ENCODE results near the gene TH. TPM values are rescaled to one million over a fixed set of nuclear protein-coding genes. Genes with fewer than 3 reads are reported as not detected.

The TH gene
- total RNA-seq, 2 donors from 2014 or later, result not detected

- Mint-ChIP-seq H3K4me1 (peaks cover 17% of the 10 kb centered on the region), H3K27me3 (peaks cover under 1% of the 10 kb centered on the region)
Observed at GRCh38 chr11:2213384-2213842, 41.8 kb upstream of the TH start.

DNA sequence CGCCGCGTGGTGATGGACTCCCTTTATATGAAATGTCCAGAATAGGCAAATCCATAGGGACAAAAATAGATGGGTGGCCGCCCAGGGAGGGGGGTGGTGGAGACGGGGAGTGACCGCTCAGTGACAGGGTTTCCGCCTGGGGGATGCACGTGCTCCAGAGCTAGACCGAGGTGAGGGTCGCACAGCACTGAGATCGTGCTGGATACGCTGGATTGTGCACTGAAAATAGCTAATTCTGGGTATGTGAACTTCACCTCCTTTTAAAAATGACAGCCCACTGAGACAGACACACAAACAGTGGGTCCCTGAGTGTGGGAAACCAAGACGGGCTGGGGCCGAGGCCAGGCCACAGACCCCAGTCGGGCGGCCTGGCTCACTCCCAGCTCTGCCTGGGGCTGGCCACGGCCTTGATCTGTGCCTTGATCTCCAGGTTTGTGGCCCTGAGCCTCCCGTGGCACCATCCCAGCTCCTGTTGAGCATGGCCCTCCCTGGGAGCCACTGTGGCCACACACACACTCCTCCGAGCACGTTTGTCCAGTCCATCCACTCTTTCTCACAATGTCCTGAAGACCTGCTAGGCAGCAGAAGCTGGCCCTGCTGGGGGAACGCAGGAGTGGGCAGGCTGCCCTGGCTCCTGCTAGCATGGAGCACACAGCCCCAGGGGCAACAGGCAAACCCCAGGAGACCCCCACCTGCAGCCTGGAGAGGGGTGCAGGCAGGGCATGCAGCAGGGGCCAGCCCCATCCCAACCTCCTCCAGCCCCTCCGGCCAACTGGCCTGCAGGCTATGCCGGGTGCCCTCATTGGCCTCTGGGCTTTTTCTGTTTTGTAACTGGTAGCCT is 41.0 kb upstream of the TH start:
- no peaks in the 10 kb centered on the region for H3K9me3 ChIP-seq (ENCODE audit: control insufficient read depth, low read length, poor library complexity, severe bottlenecking)
- Mint-ChIP-seq H3K36me3 (ENCODE audit: low read depth) (peaks cover 2% of the 10 kb centered on the region), H3K4me3 (peak overlapping the region; percentile 52), H3K27me3 (peaks cover 7% of the 10 kb centered on the region), H3K27ac (no peak overlapping the region), H3K4me1 (peaks cover 13% of the 10 kb centered on the region)
- DNase-seq (peak in 1 of 3 donors; percentile 2), ATAC-seq (no peak)

More at GRCh38 chr11:2213384-2213842, 41.8 kb upstream of the TH start:
- Mint-ChIP-seq H3K27ac (peak overlapping the region; percentile 74), H3K4me3 (peak overlapping the region; percentile 87), H3K36me3 (ENCODE audit: low read depth) (peaks cover 2% of the 10 kb centered on the region)
- H3K9me3 ChIP-seq (ENCODE audit: control insufficient read depth, low read length, poor library complexity, severe bottlenecking), result no peaks in the 10 kb centered on the region
- DNase-seq (peak in 1 of 3 donors; percentile 5), ATAC-seq (peak; percentile 67)

DNA sequence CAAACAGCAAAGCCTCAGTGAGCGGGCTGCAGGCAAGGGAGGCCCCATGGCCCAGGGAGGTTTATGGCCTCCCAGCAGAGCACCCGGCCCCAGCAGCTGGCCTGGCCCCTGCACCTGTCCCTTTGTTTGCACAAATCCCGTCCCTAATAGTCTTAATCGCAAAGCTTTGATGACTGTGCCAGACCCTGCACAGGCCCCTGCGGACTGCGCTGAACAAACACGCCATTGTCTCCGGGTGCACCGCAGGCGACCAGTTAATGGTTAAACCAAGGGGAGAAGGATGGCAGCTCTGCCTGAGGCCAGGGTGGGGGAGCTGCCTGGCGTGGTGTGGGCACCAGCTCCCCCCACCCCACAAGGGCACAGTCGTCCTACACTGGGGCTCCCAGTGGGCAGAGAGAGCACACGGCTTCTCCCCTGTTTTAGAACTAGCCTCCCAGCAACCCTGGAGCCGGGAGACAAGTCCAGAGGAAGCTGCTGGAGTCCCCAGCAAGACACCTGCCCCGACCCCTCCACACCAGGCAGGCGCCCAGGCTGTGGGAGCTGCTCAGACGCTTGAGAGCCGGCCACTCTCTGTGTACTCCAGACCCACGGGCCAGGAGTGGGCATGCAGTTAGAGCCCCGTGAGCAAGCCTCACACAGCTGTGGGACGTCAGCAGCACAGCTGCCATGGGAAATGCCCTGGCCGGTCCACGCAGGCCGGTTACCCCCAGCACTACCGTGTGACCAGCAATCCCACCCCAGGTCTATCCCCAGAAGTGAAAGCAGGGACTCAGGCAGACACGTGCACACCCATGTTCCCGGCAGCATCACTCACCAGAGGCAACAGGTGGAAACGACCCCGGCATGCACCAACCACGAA is 39.7 kb upstream of the TH start:
- peaks cover 2% of the 10 kb centered on the region for H3K36me3 Mint-ChIP-seq (ENCODE audit: low read depth)
- H3K4me1 Mint-ChIP-seq, result peaks cover 13% of the 10 kb centered on the region
- no peak overlapping the region for H3K27ac Mint-ChIP-seq
- no peaks in the 10 kb centered on the region for H3K9me3 ChIP-seq (ENCODE audit: control insufficient read depth, low read length, poor library complexity, severe bottlenecking)
- H3K27me3 Mint-ChIP-seq, result peaks cover 7% of the 10 kb centered on the region
- ATAC-seq, result no peak
- peak in 1 of 3 donors; percentile 4 for DNase-seq
- no peak overlapping the region for H3K4me3 Mint-ChIP-seq

DNA sequence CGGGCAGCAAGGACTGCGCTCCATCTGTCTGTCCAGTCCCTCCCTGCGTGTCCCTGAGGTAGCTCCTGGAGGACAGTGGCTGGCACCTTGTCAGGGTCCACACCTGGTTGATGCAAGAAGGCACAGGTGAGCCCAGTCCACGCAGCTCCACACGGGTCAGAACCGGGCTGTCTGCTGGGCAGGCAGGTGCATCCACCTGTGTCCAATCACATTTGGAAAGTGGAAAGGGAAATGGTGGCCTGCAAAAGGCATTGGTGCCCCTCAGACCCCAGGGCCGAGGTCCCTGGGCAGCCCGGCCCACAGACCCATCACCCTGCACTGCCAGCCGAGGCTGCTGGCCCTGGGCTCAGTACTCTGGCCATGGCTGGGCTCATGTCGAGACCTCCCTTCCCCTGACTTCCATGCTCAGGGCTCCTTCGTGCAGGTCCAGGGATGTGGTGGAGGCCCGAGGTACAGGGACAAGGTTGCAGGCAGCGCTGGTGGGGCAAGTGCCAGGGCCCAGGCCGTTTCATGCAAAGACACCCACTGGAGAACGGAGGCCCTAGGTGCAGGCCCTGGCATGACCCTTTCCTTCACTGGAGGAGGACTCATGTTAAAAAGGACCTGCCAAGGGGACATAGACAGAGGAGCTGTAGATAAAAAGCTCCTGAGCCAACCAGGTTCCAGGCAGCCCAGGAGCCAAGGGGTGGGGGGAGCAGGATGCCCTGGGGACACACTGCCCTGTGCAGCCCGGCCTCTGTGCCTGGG is 38.9 kb upstream of the TH start:
- Mint-ChIP-seq H3K36me3 (ENCODE audit: low read depth) (peaks cover 2% of the 10 kb centered on the region), H3K27ac (no peak overlapping the region), H3K4me3 (no peak overlapping the region), H3K27me3 (peaks cover 7% of the 10 kb centered on the region), H3K4me1 (peaks cover 13% of the 10 kb centered on the region)
- H3K9me3 ChIP-seq (ENCODE audit: control insufficient read depth, low read length, poor library complexity, severe bottlenecking), result no peaks in the 10 kb centered on the region
- peak in 2 of 3 donors; percentile 1 to 3 for DNase-seq
- ATAC-seq, result no peak

DNA sequence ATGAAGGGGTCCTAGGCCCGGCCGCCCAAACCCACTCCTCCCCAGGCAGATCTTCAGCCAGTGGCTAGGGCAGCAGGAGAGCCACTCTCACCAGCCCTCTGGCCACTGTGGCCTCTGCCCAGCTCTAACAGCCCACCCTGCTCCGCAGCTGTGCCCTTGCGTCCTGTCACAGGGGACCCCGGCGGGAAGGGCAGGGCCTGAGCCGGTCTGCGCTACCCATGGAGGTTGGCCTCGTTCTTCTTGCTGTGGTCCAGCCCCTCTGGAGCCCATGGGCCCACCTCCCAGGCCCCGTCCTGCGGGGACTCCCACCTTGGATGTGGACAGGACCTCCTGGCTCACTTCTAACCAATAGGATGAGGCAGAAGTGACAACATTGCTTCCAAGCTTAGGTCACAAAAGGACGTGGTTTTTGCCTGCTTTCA is 38.3 kb upstream of the TH start:
- DNase-seq (peak in 2 of 3 donors; percentile 3 to 6), ATAC-seq (no peak)
- Mint-ChIP-seq H3K27me3 (peaks cover 7% of the 10 kb centered on the region), H3K4me3 (no peak overlapping the region), H3K27ac (no peak overlapping the region), H3K36me3 (ENCODE audit: low read depth) (peaks cover 2% of the 10 kb centered on the region), H3K4me1 (peaks cover 10% of the 10 kb centered on the region)
- no peaks in the 10 kb centered on the region for H3K9me3 ChIP-seq (ENCODE audit: control insufficient read depth, low read length, poor library complexity, severe bottlenecking)

DNA sequence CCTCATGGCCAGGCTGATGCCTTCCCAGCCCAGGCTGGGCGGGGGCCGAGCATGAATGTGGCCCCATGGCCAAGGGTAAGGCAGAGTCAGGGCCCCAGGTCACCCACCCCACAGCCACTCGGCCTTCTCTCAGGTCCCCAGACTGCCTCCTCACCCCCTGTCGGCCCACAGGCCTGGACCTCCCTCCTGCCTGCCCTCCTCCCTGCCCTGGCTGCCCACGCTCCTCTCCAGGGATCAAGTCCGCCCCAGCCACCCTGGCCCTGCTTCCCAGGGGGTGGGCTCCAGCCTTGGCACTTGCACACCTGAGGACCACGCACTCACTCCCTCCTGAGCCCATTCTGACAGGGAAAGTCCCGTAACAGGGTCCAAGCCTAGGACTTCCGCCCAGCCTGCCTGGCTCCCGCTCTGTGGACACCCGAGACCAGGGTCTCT is 37.8 kb upstream of the TH start:
- no peaks in the 10 kb centered on the region for H3K9me3 ChIP-seq (ENCODE audit: control insufficient read depth, low read length, poor library complexity, severe bottlenecking)
- Mint-ChIP-seq H3K4me1 (peaks cover 9% of the 10 kb centered on the region), H3K27me3 (peaks cover 7% of the 10 kb centered on the region), H3K27ac (no peak overlapping the region), H3K36me3 (ENCODE audit: low read depth) (peaks cover 2% of the 10 kb centered on the region), H3K4me3 (no peak overlapping the region)
- no peak for ATAC-seq
- DNase-seq, result peak; percentile 3 to 7 (median 3)

GRCh38 chr11:2208691-2209369 is 37.2 kb upstream of the TH start:
- peaks cover 7% of the 10 kb centered on the region for H3K27me3 Mint-ChIP-seq
- no peak overlapping the region for H3K4me3 Mint-ChIP-seq
- no peak for ATAC-seq
- H3K4me1 Mint-ChIP-seq, result peaks cover 3% of the 10 kb centered on the region
- H3K27ac Mint-ChIP-seq, result peak overlapping the region; percentile 34
- DNase-seq, result peak; percentile 3 to 7 (median 6)
- no peaks in the 10 kb centered on the region for H3K9me3 ChIP-seq (ENCODE audit: control insufficient read depth, low read length, poor library complexity, severe bottlenecking)
- H3K36me3 Mint-ChIP-seq (ENCODE audit: low read depth), result no peaks in the 10 kb centered on the region

GRCh38 chr11:2207773-2208621 is 36.4 kb upstream of the TH start:
- peak in 1 of 3 donors; percentile 4 for DNase-seq
- Mint-ChIP-seq H3K27ac (peak overlapping the region; percentile 34), H3K36me3 (ENCODE audit: low read depth) (no peaks in the 10 kb centered on the region), H3K27me3 (peaks cover 7% of the 10 kb centered on the region), H3K4me3 (no peak overlapping the region), H3K4me1 (no peaks in the 10 kb centered on the region)
- no peak for ATAC-seq
- H3K9me3 ChIP-seq (ENCODE audit: control insufficient read depth, low read length, poor library complexity, severe bottlenecking), result no peaks in the 10 kb centered on the region

- Mint-ChIP-seq H3K27me3 (peaks cover 7% of the 10 kb centered on the region), H3K4me1 (no peaks in the 10 kb centered on the region), H3K36me3 (ENCODE audit: low read depth) (no peaks in the 10 kb centered on the region), H3K27ac (no peak overlapping the region), H3K4me3 (no peak overlapping the region)
- ATAC-seq (no peak), DNase-seq (peak in 2 of 3 donors; percentile 3 to 6)
- no peaks in the 10 kb centered on the region for H3K9me3 ChIP-seq (ENCODE audit: control insufficient read depth, low read length, poor library complexity, severe bottlenecking)
Observed at GRCh38 chr11:2207212-2207611, 35.6 kb upstream of the TH start.

DNA sequence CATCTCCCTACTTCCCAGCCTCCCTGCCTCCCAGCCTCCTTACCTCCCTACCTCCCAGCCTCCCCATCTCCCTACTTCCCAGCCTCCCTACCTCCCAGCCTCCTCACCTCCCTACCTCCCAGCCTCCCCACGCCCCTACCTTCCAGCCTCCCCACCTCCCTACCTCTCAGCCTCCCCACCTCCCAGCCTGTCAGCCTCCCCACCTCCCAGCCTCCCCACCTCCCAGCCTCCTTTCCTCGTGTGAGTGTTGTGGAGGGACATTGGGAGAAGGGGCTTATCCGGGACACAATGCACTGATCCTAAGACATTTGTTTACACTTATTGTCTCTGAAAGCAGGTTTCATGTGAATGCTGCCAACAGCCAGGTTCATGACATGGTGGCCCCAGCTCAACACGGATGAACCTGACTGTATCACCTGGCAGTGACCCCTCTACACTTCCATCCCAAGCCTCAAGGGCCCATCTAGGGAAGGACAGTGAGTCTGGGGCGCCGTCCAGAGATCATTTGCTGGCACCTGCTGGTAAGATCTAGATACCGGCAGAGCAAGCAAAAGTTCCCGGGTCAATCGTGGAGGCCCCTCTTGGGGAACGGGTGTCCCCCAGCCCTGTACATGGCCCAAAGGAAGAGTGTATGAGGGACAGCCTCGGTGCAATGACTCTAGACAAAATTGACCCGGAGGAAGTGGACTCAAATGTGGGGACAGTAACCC is 34.5 kb upstream of the TH start:
- H3K36me3 Mint-ChIP-seq (ENCODE audit: low read depth), result no peaks in the 10 kb centered on the region
- no peaks in the 10 kb centered on the region for H3K9me3 ChIP-seq (ENCODE audit: control insufficient read depth, low read length, poor library complexity, severe bottlenecking)
- no peak overlapping the region for H3K27ac Mint-ChIP-seq
- ATAC-seq, result no peak
- peaks cover 7% of the 10 kb centered on the region for H3K27me3 Mint-ChIP-seq
- no peak overlapping the region for H3K4me3 Mint-ChIP-seq
- peak in 2 of 3 donors; percentile 1 to 2 for DNase-seq
- no peaks in the 10 kb centered on the region for H3K4me1 Mint-ChIP-seq

DNA sequence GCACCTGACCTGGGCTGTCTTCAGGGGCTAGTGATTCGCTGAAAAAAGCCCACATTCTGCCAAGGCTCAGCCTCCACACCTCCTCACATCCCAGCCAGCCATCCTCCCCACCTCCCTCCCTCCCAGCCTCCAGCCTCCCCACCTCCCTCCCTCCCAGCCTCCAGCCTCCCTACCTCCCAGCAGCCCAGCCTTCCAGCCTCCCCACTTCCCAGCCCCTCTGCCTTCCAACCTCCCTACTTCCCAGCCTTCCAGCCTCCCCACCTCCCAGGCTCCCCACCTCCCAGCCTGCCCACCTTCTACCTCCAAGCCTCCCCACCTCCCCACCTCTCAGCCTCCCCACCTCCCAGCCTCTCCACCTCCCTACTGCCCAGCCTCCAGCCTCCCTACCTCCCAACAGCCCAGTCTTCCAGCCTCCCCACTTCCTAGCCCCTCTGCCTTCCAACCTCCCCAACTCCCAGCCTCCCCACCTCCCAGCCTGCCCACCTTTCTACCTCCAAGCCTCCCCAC is 33.7 kb upstream of the TH start:
- no peak overlapping the region for H3K4me3 Mint-ChIP-seq
- H3K4me1 Mint-ChIP-seq, result no peaks in the 10 kb centered on the region
- peaks cover 7% of the 10 kb centered on the region for H3K27me3 Mint-ChIP-seq
- H3K36me3 Mint-ChIP-seq (ENCODE audit: low read depth), result no peaks in the 10 kb centered on the region
- no peak for ATAC-seq
- H3K27ac Mint-ChIP-seq, result no peak overlapping the region
- no peaks in the 10 kb centered on the region for H3K9me3 ChIP-seq (ENCODE audit: control insufficient read depth, low read length, poor library complexity, severe bottlenecking)
- DNase-seq, result peak in 1 of 3 donors; percentile 3
